ENCODE data around the gene KIAA0930.

KIAA0930 gene

GRCh38 chr22:45169591-45170466 is 70.9 kb downstream of the KIAA0930 start:
- H3K4me3 ChIP-seq (ENCODE audit: low read length) = no peak overlapping the region
- no peak for TF ChIP-seq CTCF (conservative IDR thresholded peaks at IDR 0.05; ENCODE audit: low read length)
- no peak for DNase-seq (ENCODE audit: low read depth)

DNA sequence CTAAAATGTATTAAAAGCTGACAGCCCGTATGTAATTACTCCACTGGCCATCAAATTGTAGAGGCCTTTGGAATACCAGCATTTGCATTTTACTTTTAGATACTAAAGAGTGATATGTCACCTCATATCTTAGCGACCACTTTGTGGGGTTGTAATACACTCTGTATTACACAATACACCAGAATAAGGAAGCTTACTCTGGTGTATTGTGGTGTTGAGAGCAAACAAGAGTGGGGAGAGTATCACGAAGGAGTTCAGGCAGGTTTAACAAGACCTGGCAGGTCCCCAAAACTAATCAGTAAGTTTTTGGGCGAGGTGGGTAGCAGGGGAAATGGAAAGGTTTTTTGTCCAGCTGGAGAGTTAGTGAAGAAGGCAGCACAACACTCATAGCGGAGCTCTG is 73.8 kb downstream of the KIAA0930 start:
- TF ChIP-seq CTCF (conservative IDR thresholded peaks at IDR 0.05; ENCODE audit: low read length) = no peak
- H3K4me3 ChIP-seq (ENCODE audit: low read length) = no peak overlapping the region
- no peak for DNase-seq (ENCODE audit: low read depth)

DNA sequence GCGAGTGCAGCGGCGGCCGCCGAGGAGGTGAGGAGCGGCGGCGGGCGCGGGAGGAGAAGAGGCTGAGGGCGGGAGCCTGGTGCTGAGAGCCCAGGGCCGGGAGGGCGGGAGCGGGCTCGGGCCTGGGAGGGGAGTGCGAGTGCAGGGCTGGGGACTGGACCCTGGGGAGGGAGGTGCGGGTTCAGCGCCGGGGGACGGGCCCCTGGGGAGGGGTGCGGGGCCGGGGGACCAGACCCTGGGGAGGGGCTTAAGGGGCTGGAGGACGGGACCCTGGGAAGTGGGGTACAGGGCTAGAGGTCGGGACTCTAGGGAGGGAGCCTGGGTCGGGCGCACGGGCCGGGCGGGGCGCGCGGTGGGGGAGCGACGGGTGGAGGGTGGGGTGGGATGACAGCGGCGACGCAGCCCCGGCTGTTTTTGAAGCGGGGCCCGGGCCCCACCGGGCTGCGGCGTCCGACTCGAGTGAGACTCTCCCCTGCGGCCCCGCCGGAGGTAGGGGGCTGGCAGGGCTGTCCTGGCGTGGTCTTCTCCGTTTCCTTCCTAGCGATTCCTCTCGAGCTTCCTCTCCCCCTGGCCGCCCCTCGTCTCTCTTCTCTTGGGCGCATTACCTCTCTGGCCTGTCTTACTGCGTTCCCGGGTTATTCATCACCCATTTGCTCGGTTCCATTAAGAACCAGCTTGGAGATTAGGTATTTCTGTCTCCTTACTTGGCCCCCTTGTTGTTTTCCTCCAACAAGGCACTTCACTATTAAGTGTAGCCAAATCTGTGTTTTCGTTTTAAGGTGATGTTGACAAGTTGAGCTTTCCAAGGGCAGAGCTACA is 76.2 kb downstream of the KIAA0930 start:
- peak overlapping the region; percentile 76 for H3K4me3 ChIP-seq (ENCODE audit: low read length)
- TF ChIP-seq CTCF (conservative IDR thresholded peaks at IDR 0.05; ENCODE audit: low read length) = no peak
- no peak for DNase-seq (ENCODE audit: low read depth)

GRCh38 chr22:45163451-45164269 is 77.0 kb downstream of the KIAA0930 start, which contains the start of gene NUP50:
Gene NUP50 (plus strand): TSS chr22:45163925. CDS start chr22:45168178, 4,253 bp downstream.
- DNase-seq (ENCODE audit: low read depth) = peak; percentile 95
- peak; percentile 13 for TF ChIP-seq CTCF (conservative IDR thresholded peaks at IDR 0.05; ENCODE audit: low read length)
- H3K4me3 ChIP-seq (ENCODE audit: low read length) = peak within 1 kb of the TSS; percentile 81

DNA sequence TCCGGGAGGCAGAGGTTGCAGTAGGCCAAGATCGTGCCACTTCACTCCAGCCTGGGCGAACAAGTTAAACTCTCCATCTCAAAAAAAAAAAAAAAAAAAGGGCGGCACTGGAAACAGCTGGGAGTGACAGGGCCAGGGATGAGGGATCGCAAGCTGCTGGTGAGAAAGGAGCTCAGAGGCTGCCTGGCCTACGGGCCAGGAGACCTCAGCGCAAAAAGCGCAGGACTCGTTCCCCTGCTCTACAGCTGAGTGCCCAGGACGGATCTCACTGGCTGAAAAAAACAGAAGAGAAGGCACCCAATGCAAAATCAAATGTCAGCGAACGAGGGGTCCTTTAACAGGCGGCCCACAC is 77.6 kb downstream of the KIAA0930 start:
- TF ChIP-seq CTCF (conservative IDR thresholded peaks at IDR 0.05; ENCODE audit: low read length) = no peak
- peak overlapping the region; percentile 81 for H3K4me3 ChIP-seq (ENCODE audit: low read length)
- peak; percentile 57 for DNase-seq (ENCODE audit: low read depth)

GRCh38 chr22:45162531-45162930 is 78.2 kb downstream of the KIAA0930 start:
- peak overlapping the region; percentile 81 for H3K4me3 ChIP-seq (ENCODE audit: low read length)
- DNase-seq (ENCODE audit: low read depth) = no peak
- no peak for TF ChIP-seq CTCF (conservative IDR thresholded peaks at IDR 0.05; ENCODE audit: low read length)

All from AG10803 (cell line).